HG03521 (cell line): ENCODE results near the gene ELL2.
"Not testable (repeated sequence)": the region's sequence is repeated elsewhere in the genome, so short reads cannot be mapped to it uniquely, and the experiment has no call there.

Source experiments
- ATAC-seq: cut with Tn5 transposase; IDR thresholded peaks from one replicate; pipeline ENCODE4 v1.9.1; 2021; ENCODE audit warnings: mild to moderate bottlenecking, moderate library complexity; ENCODE audit not compliant: unreplicated experiment

ELL2 gene

GRCh38 chr5:95909738-95910137 lies 51.9 kb downstream of the ELL2 start:
- no peak for ATAC-seq

- no peak for ATAC-seq
Measured at GRCh38 chr5:95908799-95909198, 52.9 kb downstream of the ELL2 start.

GRCh38 chr5:95907740-95908706 lies 53.6 kb downstream of the ELL2 start:
- no peak for ATAC-seq

GRCh38 chr5:95907067-95907705 lies 54.5 kb downstream of the ELL2 start:
- ATAC-seq: no peak

GRCh38 chr5:95906398-95906797 lies 55.3 kb downstream of the ELL2 start:
- not testable (repeated sequence) for ATAC-seq

- ATAC-seq: no peak
Measured at GRCh38 chr5:95904827-95905226, 56.8 kb downstream of the ELL2 start.

GRCh38 chr5:95903838-95904237 lies 57.8 kb downstream of the ELL2 start:
- no peak for ATAC-seq

GRCh38 chr5:95901676-95902627 lies 59.7 kb downstream of the ELL2 start:
- ATAC-seq: no peak

GRCh38 chr5:95900383-95900958 lies 61.2 kb downstream of the ELL2 start:
- no peak for ATAC-seq

- no peak for ATAC-seq
Measured at GRCh38 chr5:95899829-95900228, 61.8 kb downstream of the ELL2 start.

GRCh38 chr5:95899006-95899405 lies 62.6 kb downstream of the ELL2 start:
- ATAC-seq: no peak

- no peak for ATAC-seq
Measured at GRCh38 chr5:95895771-95896170, 65.9 kb downstream of the ELL2 start.

GRCh38 chr5:95895251-95895650 lies 66.4 kb downstream of the ELL2 start:
- no peak for ATAC-seq

GRCh38 chr5:95892784-95893354 lies 68.8 kb downstream of the ELL2 start:
- ATAC-seq: no peak

- no peak for ATAC-seq
Measured at GRCh38 chr5:95891499-95891898, 70.2 kb downstream of the ELL2 start.

GRCh38 chr5:95889076-95889475 lies 72.6 kb downstream of the ELL2 start:
- no peak for ATAC-seq

- no peak for ATAC-seq
Measured at GRCh38 chr5:95887977-95888376, 73.7 kb downstream of the ELL2 start.

GRCh38 chr5:95886340-95887044 lies 75.2 kb downstream of the ELL2 start:
- no peak for ATAC-seq

GRCh38 chr5:95884511-95884910 lies 77.1 kb downstream of the ELL2 start:
- no peak for ATAC-seq

- no peak for ATAC-seq
Measured at GRCh38 chr5:95884017-95884325, 77.7 kb downstream of the ELL2 start.
